ENCODE measurements around the gene IL17RC. TPM values are rescaled to one million over a fixed set of nuclear protein-coding genes. Genes with fewer than 3 reads are reported as not detected.

The IL17RC gene
- total and polyA plus RNA-seq, 2 of the 4 experiments (the other 2 are of a cell fraction) = 20.8 to 28.3 TPM

- Histone ChIP-seq H3K4me3 (ENCODE audit: insufficient read depth, low read depth, low read length) (no peak overlapping the region), H3K9me1 (ENCODE audit: insufficient read depth, low read length) (peaks cover 17% of the 10 kb centered on the region), H3K14ac (replicated peaks; ENCODE audit: low read depth, low read length) (peak overlapping the region; percentile 78), H4K5ac (ENCODE audit: low read depth, low read length) (peak overlapping the region; percentile 94), H3K56ac (ENCODE audit: extremely low read depth, insufficient read depth, low read length) (no peak overlapping the region), H2AFZ (replicated peaks; ENCODE audit: low read length, poor library complexity) (peak overlapping the region; percentile 90), H2AK5ac (ENCODE audit: low read depth, low read length) (peak overlapping the region; percentile 70; the same call in 1 of the 2 replicates), H3K18ac (ENCODE audit: low read depth, low read length) (peak overlapping the region; percentile 67), H4K91ac (ENCODE audit: insufficient read depth, low read depth, low read length) (peak overlapping the region; percentile 57), H2BK120ac (ENCODE audit: low read depth, low read length) (peak overlapping the region; percentile 60), H3K4me1 (ENCODE audit: control insufficient read depth, insufficient read depth, low read length) (peaks cover 11% of the 10 kb centered on the region), H3K79me1 (ENCODE audit: low read depth in 1 of 2, low read length in 2 of 2) (peaks cover 0 to 20% of the 10 kb centered on the region in 2 experiments; a peak in 2 of 4 replicates), H3K9me3 (ENCODE audit: control insufficient read depth, insufficient read depth, low read length) (no peaks in the 10 kb centered on the region), H3K9ac (ENCODE audit: low read depth, low read length) (peak overlapping the region; percentile 29; the same call in 1 of the 2 replicates), H3K27me3 (ENCODE audit: control insufficient read depth, insufficient read depth, low read length) (no peaks in the 10 kb centered on the region), H4K8ac (ENCODE audit: low read depth in 2 of 2, low read length in 2 of 2) (peak overlapping the region; percentile 57 to 88), H2BK5ac (ENCODE audit: low read depth, low read length, poor library complexity, severe bottlenecking) (peak overlapping the region; percentile 69), H2BK15ac (ENCODE audit: low read depth, low read length) (peak overlapping the region; percentile 69; the same call in 2 of the 3 replicates), H3K4me2 (ENCODE audit: low read depth, low read length) (peak overlapping the region; percentile 72), H3K4ac (ENCODE audit: low read depth, low read length) (peak overlapping the region; percentile 80), H3K27ac (ENCODE audit: insufficient read depth, low read length) (peak overlapping the region; percentile 56), H4K20me1 (ENCODE audit: insufficient read depth, low read length) (no peaks in the 10 kb centered on the region), H3K23ac (ENCODE audit: low read depth, low read length) (peak overlapping the region; percentile 91), H2AK9ac (replicated peaks; ENCODE audit: low read depth, low read length, poor library complexity) (peak overlapping the region; percentile 89), H3K36me3 (ENCODE audit: control insufficient read depth, insufficient read depth, low read length) (no peaks in the 10 kb centered on the region), H2BK20ac (ENCODE audit: low read depth, low read length) (peak overlapping the region; percentile 80)
- ChIA-PET POLR2A (ENCODE audit: unreplicated experiment) (no interaction called here), CTCF (interaction anchor here (1.3 kb wide), 1 partner anchor 11 kb away, joined by 3 read pairs; no protein-coding TSS in a partner anchor)
- ATAC-seq (ENCODE audit: low read depth) (peak; percentile 78), DNase-seq (peak; percentile 52)
- dilution Hi-C loops (cut with HindIII; ENCODE audit: low sequenced_read_pairs, unreplicated experiment) = no loop called here
- in situ Hi-C loops (cut with MboI; ENCODE audit: low sequenced_read_pairs) = no loop called here
- intact Hi-C loops (cut with micrococcal nuclease) = no loop called here
- WGBS, 2 experiments (ENCODE audit: extremely low coverage in 2 of 2, insufficient read length in 1 of 2) = 8% methylated on average over 2 of the region's 4 CpGs; no CpG with 5 or more reads in 1 of the 2 experiments
- TF ChIP-seq BHLHE40 (IDR thresholded peaks at IDR 0.05; ENCODE audit: low read depth, low read length) (no peak), SMC3 (IDR thresholded peaks at IDR 0.05; ENCODE audit: low read depth, low read length) (no peak), MAZ (IDR thresholded peaks at IDR 0.05; ENCODE audit: borderline replicate concordance, low read depth, low read length) (peak; percentile 21; the same call in 1 of the 2 replicates), CHD1 (IDR thresholded peaks at IDR 0.05; ENCODE audit: low read depth, low read length) (no peak), NFE2L2 (IDR thresholded peaks at IDR 0.05; ENCODE audit: low read depth, low read length) (no peak), MAFK (IDR thresholded peaks at IDR 0.05; ENCODE audit: low read depth, low read length) (peak; percentile 48)
- no TSS peak for BruUV-seq (replicated peaks)
These were observed 13.7 kb upstream of the IL17RC start for GRCh38 chr3:9903238-9903624.
